ENCODE data around the gene TFR2.

GRCh38 chr7:100614308-100614861, 27.0 kb downstream of the TFR2 start:
- no peak for TF ChIP-seq POLR2A (IDR thresholded peaks at IDR 0.05; ENCODE audit: low read depth, low read length)
- TF ChIP-seq POLR2AphosphoS5 (IDR thresholded peaks at IDR 0.05; ENCODE audit: low read depth, low read length), result no peak
- TF ChIP-seq TAF1 (IDR thresholded peaks at IDR 0.05; ENCODE audit: borderline replicate concordance, low read depth, low read length), result no peak
